HuH-7 (cell line): Measurements from ENCODE around the gene RXRB.
A peak's percentile ranks its signal among the peaks of the same experiment; 100 is the strongest.
"Not testable (repeated sequence)": the region's sequence is repeated elsewhere in the genome, so short reads cannot be mapped to it uniquely, and the experiment has no call there.

ENCODE experiments used
- DNase-seq: peaks from one replicate; pipeline ENCODE4 v3.0.0; 2011; ENCODE audit warnings: low spot score

Gene RXRB

DNA sequence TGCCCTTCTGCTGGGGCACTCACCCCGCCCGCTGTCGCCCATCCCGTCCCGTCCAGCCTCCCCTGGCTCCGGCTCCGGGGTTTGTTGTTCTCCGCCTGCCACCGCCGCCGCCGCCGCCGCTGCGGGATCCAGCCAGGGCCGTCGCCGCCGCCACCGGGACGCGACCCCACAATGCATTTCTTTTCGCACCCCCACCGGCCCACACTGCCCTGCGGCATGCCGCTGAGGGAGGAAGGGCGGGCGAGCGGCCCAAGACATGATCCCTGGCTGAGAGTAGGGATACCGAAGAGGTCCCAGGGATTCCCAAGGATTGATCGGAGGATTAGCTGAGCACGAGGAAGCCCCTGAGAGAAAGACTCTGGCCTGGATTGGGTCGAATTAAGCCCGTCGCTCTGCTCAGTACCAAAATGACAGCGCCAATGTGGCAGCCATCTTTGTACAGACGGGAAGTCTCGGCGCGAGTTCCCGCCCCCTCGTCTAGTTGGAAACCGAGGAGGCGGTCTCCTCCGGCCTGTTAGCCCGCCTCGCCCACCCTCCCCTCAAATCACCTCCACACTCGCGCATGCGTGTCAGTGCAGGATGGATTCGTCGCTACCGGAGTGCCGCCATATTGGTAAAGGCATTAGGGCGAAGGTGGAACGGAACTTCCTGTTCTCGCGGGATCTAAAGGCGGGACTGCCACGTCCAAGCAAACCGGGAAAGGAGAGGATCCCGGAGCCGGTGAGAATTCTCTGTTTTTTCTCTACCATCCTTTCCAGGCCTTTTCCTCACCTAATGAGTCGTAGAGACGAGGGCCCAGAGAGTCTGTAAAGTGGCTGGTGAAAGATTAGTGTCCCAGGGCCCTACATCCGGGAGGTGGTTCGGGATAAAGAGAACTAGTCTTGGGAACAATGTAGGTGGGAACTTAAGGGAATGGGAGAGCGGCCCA, at the start of gene RXRB, which contains the start of gene SLC39A7:
RXRB (minus strand) TSS at position 447 of the 928 bp plus-strand sequence; CDS start at position 258, 189 bp downstream.
SLC39A7 (plus strand) TSS at position 649 of the 928 bp plus-strand sequence. CDS start 379 bp downstream, outside the sequence.
- DNase-seq: peak; percentile 93

GRCh38 chr6:33249732-33250630, 49.5 kb upstream of the RXRB start:
- DNase-seq: no peak

DNA sequence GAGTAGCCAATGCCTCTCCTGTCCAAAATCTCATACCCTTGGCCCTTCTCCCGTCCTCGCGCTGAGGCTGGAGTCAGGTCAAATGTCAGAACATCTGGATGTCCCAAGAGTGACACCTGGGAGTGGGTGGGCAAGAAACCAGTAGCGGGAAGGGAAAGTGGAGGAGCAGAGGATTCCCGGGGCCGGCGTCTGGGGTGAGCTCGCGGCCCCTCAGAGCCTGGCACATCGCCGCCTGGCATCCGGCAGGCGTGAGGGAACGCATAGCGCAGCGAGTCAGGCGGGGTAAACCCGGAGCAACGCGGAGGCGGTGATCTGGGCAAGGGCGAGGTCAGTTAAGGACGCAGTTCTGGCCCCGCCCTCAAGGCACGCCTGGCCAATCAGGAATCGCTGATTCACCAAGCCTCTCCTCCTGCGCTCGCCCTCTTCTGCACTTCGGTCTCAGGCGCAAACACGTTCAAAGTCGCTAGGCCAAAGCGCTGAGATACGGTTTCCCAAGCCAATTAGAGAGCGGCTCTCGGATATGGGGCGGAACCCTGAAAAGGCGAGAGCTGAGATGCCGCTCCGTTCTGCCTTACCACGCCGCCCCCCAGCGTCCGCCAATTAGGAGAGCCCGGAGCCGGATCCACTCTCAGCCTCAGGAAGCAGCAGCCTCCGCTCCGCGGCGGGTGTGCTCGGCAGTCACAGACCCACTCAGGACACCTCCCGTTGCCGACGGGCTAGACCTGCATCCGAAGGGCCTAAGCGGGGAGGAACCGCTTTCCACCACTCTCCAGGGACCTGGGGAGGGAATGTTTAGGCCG, 48.7 kb upstream of the RXRB start:
- DNase-seq: peak; percentile 70

DNA sequence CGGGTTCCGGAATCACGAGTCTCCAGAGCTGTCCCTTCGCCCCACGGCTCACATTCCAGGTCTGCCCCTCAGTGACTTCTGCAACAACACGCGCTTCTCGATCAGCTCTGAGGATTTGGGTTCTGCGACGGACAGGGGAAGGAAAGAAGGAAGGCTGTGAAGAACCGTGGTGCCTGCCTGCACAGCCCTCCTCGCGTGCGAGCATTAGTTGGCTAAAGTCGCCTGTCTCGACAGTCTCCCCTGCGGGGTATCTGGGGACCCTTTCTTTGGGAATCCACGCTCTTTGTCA, 48.1 kb upstream of the RXRB start:
- no peak for DNase-seq

DNA sequence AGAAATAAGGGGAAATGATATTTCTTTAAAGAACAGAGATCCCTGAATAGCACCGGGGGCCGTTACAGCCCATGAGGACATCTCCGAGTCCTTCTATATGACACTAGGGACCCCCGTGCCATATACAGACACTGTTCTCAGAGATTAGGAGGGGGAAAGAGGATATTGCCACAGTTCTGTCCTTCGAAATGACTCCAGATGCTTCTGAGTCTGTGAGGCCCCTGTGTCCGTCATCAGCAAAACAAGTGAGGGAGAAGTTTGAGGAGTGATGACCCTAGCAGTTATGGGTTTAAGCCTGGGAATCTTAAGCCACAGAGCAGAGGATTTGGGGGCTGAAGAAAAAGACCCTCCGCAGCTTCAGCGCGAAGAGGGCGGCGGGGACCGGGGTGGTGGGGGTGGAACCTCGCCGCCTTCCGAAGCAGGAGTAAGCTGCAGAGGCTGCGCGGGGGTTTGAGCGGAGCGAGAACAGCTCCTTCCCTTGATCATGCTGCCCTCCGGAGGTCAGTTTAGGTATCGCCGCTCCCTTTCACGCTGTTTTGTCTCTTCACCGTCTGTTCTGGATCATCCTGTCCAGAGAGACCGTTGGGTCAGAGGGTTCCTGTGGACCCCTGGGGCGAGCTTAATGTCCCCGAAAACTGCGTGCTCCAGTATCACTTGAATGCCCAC, 47.6 kb upstream of the RXRB start:
- DNase-seq: peak; percentile 28

GRCh38 chr6:33243476-33243875, 43.0 kb upstream of the RXRB start:
- DNase-seq: no peak

- DNase-seq: no peak
Measured at GRCh38 chr6:33241968-33242367, 41.5 kb upstream of the RXRB start.

DNA sequence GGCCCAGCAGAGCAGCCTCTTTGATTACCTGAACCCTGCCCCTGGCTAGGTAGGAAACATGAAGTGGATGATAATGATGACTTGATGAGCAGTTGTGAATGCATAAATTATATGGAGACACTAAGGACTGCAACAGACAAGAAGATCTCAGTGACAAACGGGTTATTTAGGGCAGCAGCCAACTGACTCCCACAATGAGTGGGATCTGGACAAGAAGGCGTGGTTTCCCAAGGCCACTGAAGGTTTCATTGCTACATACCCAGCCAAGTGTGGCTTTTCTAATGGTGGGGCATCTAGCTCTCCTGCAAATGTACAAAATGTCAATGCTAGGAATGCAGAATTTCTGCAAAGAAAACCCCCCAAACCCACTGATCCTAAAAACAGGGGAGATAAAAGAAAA, 37.3 kb upstream of the RXRB start:
- no peak for DNase-seq

DNA sequence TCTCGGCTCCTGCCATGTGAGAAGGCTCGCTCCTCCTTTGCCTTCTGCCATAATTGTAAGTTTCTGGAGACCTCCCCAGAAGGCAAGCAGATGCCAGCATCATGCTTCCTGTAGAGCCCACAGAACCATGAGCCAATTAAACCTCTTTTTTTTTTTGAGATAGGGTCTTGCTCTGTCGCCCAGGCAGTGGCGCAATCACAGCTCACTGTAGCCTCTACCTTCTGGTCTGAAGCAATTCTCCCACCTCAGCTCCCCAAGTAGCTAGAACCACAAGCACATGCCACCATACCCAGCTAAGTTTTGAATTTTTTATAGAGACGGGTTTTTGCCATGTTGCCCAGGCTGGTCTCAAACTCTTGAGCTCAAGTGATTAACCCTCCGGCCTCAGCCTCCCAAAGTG, 36.4 kb upstream of the RXRB start:
- no peak for DNase-seq

DNA sequence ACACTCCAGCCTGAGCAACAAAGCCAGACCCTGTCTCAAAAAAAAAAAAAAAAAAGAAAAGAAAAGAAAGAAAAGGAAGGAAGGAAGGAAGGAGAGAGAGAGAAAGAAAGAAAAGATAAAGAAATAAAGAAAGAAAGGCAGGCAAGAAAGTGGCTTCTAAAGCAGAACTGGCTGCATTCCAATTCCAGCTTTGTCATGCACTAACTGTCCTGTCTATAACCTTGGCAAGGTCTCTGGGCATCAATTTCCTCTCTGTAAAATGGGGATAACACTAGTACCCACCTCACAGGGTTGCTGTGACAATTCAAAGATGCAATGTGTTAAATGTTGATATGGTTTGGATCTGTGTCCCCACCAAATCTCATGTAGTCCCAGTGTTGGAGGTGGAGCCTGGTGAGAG, 35.9 kb upstream of the RXRB start:
- DNase-seq: no peak

- no peak for DNase-seq
Measured at GRCh38 chr6:33235221-33235634, 34.8 kb upstream of the RXRB start.

GRCh38 chr6:33226503-33227120, 26.1 kb upstream of the RXRB start:
- DNase-seq: not testable (repeated sequence)

DNA sequence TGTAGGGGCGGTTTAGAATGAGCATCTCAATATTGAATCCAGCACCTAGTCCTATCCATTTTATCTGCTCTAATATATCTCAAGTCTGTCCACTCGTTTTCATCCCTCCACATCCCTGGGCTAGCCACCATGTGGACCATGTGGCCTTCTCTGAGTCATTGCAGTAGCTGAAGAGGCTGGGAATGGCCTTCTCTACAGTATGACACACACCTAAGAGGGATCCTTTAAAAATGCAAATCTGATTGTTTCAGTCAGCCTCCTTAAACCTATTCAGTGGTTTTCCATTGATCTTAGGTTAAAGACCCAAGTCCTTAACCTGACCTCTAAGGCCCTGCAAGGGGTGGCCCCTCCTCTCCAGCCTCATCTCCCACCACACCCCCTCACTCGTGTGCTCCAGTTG, 17.2 kb upstream of the RXRB start:
- no peak for DNase-seq

DNA sequence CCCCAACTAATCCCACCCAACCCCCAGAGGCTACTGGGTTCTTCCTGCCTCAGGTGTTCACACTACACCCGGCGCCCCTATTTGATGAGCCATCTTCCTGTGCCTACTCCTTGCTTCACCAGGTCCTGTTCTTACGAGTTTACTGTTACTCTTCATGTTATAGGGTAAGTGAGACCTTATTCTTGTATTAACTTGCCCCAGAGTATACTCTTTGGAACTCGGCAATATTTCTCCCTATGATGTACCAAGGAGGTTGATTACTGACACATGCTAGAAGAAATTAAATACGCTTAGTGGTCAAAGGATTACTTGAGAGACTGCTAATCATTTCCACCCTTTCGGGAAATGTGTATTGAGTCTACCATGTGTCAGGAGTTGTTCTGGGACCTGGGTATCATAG, 16.8 kb upstream of the RXRB start:
- DNase-seq: no peak

DNA sequence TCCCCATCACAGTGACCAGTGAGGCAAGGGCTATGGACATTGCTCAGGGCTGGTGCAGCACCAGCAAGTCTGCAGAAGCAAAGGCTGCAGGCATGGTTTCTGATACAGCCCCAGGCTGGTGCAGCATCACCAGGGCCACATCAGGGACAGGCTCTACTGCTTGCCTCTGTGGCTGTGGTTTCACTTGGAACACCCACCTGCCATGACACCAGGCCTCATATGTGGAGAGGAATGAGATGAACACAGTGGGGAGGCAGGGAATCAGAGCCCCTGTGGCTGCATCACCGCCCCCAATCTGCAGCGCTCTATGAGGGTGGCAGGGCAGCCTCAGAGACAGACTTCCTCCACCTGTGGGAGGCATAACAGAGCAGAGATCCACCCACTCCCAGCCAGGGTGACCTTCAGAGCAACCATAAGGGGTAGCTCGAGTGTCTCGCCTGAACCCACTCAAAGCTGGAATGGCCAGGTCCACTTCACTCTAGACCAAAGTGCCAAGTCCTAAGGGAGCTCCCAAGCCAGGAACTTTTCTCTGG, 15.7 kb upstream of the RXRB start:
- DNase-seq: no peak

GRCh38 chr6:33215271-33216116, 15.0 kb upstream of the RXRB start:
- no peak for DNase-seq

GRCh38 chr6:33213989-33214335, 13.5 kb upstream of the RXRB start:
- DNase-seq: no peak

GRCh38 chr6:33213166-33213988, 12.9 kb upstream of the RXRB start:
- DNase-seq: no peak

DNA sequence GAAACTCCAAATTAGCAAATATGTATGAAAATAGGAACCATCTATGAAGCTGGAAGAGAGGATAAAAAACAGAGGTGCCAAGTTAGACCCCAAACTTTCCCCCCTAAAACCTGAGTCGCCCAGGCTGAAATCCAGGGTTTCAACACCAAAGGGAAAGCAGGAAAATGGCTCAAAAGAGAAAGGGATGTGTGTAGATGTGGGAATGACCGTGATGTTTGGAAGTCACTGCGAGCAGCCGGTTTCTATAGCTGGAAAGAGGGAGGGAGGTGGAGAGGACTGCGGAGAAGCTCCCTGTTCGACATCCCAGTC, 12.3 kb upstream of the RXRB start:
- DNase-seq: no peak
